ENCODE measurements around the gene TLCD3A.
"Not testable (repeated sequence)": the region's sequence is repeated elsewhere in the genome, so short reads cannot be mapped to it uniquely, and the experiment has no call there.

The TLCD3A gene

GRCh38 chr17:746783-747629, 14.6 kb downstream of the TLCD3A start:
- Histone ChIP-seq H4K20me1 (ENCODE audit: insufficient read depth, low read length) (no peaks in the 10 kb centered on the region), H3K27me3 (ENCODE audit: insufficient read depth, low read length) (no peaks in the 10 kb centered on the region), H3K9me2 (ENCODE audit: low read depth, low read length) (no peaks in the 10 kb centered on the region), H3K9ac (ENCODE audit: low read length) (no peak overlapping the region), H3K27ac (ENCODE audit: low read depth, low read length, poor library complexity, severe bottlenecking) (no peak overlapping the region), H3K79me2 (ENCODE audit: insufficient read depth, low read length) (peaks cover 34% of the 10 kb centered on the region), H3F3A (ENCODE audit: insufficient read depth, low read length) (no peaks in the 10 kb centered on the region), H2AFZ (ENCODE audit: low read length) (no peak overlapping the region), H3K4me1 (ENCODE audit: insufficient read depth, low read length, severe bottlenecking) (peaks cover 14% of the 10 kb centered on the region), H3K9me3 (ENCODE audit: low read length) (0 out of 2 replicates have a peak, but pooled peaks cover 6% of the 10 kb centered on the region), H3K4me3 (ENCODE audit: low read depth, low read length, poor library complexity, severe bottlenecking) (no peak overlapping the region), H3K36me3 (ENCODE audit: insufficient read depth, low read length) (peaks cover 82% of the 10 kb centered on the region), H3K4me2 (ENCODE audit: low read length) (no peak overlapping the region)
- TF ChIP-seq EZH2 (IDR thresholded peaks at IDR 0.05; ENCODE audit: borderline replicate concordance, low read length), result no peak
- no peak for TF ChIP-seq CTCF (IDR thresholded peaks at IDR 0.05; ENCODE audit: low read length)

GRCh38 chr17:748604-749003, 16.2 kb downstream of the TLCD3A start:
- not testable (repeated sequence) for H3K27ac ChIP-seq (ENCODE audit: low read depth, low read length, poor library complexity, severe bottlenecking); H3K4me3 ChIP-seq (ENCODE audit: low read depth, low read length, poor library complexity, severe bottlenecking); H3K4me2 ChIP-seq (ENCODE audit: low read length); H3K27me3 ChIP-seq (ENCODE audit: insufficient read depth, low read length); H3K9me2 ChIP-seq (ENCODE audit: low read depth, low read length); H4K20me1 ChIP-seq (ENCODE audit: insufficient read depth, low read length); H3K9ac ChIP-seq (ENCODE audit: low read length); H2AFZ ChIP-seq (ENCODE audit: low read length); H3K9me3 ChIP-seq (ENCODE audit: low read length); H3F3A ChIP-seq (ENCODE audit: insufficient read depth, low read length)
- Histone ChIP-seq H3K4me1 (ENCODE audit: insufficient read depth, low read length, severe bottlenecking) (peaks cover 21% of the 10 kb centered on the region), H3K36me3 (ENCODE audit: insufficient read depth, low read length) (peaks cover 66% of the 10 kb centered on the region), H3K79me2 (ENCODE audit: insufficient read depth, low read length) (peaks cover 34% of the 10 kb centered on the region)

GRCh38 chr17:749359-749758, 17.0 kb downstream of the TLCD3A start:
- not testable (repeated sequence) for H4K20me1 ChIP-seq (ENCODE audit: insufficient read depth, low read length); H2AFZ ChIP-seq (ENCODE audit: low read length); H3K9me3 ChIP-seq (ENCODE audit: low read length); H3F3A ChIP-seq (ENCODE audit: insufficient read depth, low read length); H3K27me3 ChIP-seq (ENCODE audit: insufficient read depth, low read length); H3K4me2 ChIP-seq (ENCODE audit: low read length); H3K4me3 ChIP-seq (ENCODE audit: low read depth, low read length, poor library complexity, severe bottlenecking); H3K9ac ChIP-seq (ENCODE audit: low read length); H3K27ac ChIP-seq (ENCODE audit: low read depth, low read length, poor library complexity, severe bottlenecking); H3K9me2 ChIP-seq (ENCODE audit: low read depth, low read length)
- Histone ChIP-seq H3K4me1 (ENCODE audit: insufficient read depth, low read length, severe bottlenecking) (peaks cover 21% of the 10 kb centered on the region), H3K79me2 (ENCODE audit: insufficient read depth, low read length) (peaks cover 34% of the 10 kb centered on the region), H3K36me3 (ENCODE audit: insufficient read depth, low read length) (peaks cover 58% of the 10 kb centered on the region)

GRCh38 chr17:750431-751037, 18.1 kb downstream of the TLCD3A start:
- peaks cover 47% of the 10 kb centered on the region for H3K36me3 ChIP-seq (ENCODE audit: insufficient read depth, low read length)
- TF ChIP-seq CTCF (IDR thresholded peaks at IDR 0.05; ENCODE audit: low read length), result no peak
- TF ChIP-seq EZH2 (IDR thresholded peaks at IDR 0.05; ENCODE audit: borderline replicate concordance, low read length), result no peak
- H3K4me1 ChIP-seq (ENCODE audit: insufficient read depth, low read length, severe bottlenecking), result peaks cover 21% of the 10 kb centered on the region
- no peaks in the 10 kb centered on the region for H4K20me1 ChIP-seq (ENCODE audit: insufficient read depth, low read length)
- no peaks in the 10 kb centered on the region for H3K9me2 ChIP-seq (ENCODE audit: low read depth, low read length)
- 0 out of 2 replicates have a peak, but pooled peaks cover 6% of the 10 kb centered on the region for H3K9me3 ChIP-seq (ENCODE audit: low read length)
- no peak overlapping the region for H2AFZ ChIP-seq (ENCODE audit: low read length)
- peak overlapping the region; percentile 93 for H3K9ac ChIP-seq (ENCODE audit: low read length)
- no peak overlapping the region for H3K27ac ChIP-seq (ENCODE audit: low read depth, low read length, poor library complexity, severe bottlenecking)
- H3K27me3 ChIP-seq (ENCODE audit: insufficient read depth, low read length), result no peaks in the 10 kb centered on the region
- peaks cover 34% of the 10 kb centered on the region for H3K79me2 ChIP-seq (ENCODE audit: insufficient read depth, low read length)
- peak overlapping the region; percentile 88 for H3K4me2 ChIP-seq (ENCODE audit: low read length)
- peak overlapping the region; percentile 78 for H3K4me3 ChIP-seq (ENCODE audit: low read depth, low read length, poor library complexity, severe bottlenecking)
- H3F3A ChIP-seq (ENCODE audit: insufficient read depth, low read length), result 0 out of 2 replicates have a peak, but pooled peaks cover 7% of the 10 kb centered on the region
